Medulla oblongata (tissue), 1 donor: ENCODE measurements around the gene MEIS1.

Experiments
- DNase-seq: peaks from one replicate; pipeline ENCODE4 v3.0.0-alpha.2; 2015; ENCODE audit errors: extremely low spot score

MEIS1 gene

DNA sequence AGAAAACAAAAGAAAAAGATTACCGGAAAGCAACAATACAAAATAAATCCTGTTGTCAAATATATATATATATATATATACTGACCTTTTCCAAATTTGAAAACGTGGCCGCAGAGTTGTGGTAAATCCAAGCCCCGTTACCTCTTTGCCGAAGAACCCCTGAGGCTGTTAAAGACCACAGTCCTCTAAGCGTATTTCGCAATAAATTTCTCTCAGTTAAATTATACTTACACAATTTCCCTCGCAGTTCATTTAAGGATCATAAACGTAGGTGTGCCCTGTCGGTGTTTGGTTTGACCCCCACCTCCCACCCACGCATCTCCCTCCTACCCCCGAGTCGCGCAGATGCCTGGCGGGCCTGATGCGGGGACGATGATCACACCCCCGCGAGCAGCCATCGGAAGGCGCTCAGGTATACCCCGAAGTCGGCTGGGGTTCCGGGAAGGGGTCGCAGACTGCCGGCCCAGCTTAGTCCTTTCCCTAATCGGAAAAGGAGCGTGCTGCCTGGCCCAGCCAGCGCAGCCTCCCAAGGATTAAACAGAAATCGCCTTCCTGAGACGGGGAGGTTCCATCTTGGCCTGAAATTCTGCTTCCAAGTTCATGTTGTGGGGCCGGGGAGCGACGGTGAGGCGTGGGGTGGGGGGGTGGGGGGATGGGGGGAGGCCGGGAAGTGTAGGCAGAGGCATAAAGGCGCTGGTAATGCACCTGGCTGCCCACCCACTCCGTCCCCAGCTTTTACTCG, 2.9 kb upstream of the MEIS1 start:
- no peak for DNase-seq

DNA sequence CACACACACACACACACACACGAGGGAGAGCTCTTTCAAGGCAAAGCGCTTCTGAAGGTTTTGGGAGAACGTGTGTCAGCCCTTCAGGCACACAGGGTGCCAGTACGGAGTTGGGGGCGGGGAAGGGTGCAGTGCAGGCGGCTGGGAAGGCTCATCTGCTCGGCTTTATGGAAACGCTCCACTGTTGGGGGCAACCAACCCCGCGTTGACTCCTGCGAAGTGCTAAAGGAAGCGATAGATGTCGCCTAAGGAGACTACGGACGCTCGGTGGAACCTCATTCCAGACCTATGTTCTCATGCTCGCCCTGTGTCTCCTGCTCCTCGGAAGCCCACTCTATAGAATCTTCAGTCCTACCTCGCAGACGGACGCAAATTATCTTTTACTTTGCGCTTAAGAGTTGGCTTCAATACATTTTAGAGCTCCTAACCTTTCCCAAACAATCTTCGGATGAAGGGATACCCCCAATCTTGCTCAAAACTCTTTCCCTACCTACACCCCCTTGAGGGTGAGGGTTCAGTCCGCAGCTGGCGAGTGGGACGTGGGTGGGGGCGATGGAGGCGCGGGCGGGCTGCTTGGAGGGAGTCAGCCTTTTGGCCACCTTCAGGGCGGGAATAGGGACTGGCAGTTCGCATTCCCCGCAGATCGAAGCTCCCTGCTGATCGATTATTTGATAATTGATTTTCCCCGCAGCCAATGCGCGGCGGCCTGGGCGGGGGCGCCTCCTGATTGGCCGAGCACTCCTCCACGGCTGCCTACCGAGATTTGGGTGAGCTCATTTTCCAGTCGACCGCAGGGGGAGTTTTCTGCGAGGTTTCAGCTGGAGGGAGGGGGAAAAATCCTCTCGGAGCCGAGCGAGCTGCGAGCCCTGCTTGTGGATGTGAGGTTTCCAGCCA, 1.9 kb upstream of the MEIS1 start:
- DNase-seq = peak; percentile 95

DNA sequence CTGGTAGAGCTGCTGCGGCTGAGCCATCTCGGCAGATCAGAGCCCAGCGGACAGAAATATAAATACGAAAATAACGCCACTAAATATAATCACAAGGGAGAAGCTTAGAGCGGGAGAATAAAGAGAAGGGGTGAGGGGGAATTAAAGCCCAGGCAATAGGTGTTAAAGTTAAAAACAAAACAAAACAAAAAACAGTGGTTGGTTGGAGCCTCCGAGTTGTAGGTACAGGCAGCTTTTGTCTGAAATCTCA, 1.3 kb upstream of the MEIS1 start:
- DNase-seq = no peak

- peak; percentile 54 for DNase-seq
Observed at GRCh38 chr2:66433945-66434678, 813 bp upstream of the MEIS1 start.

- DNase-seq = no peak
Observed at GRCh38 chr2:66435549-66435875, 587 bp downstream of the MEIS1 start.

DNA sequence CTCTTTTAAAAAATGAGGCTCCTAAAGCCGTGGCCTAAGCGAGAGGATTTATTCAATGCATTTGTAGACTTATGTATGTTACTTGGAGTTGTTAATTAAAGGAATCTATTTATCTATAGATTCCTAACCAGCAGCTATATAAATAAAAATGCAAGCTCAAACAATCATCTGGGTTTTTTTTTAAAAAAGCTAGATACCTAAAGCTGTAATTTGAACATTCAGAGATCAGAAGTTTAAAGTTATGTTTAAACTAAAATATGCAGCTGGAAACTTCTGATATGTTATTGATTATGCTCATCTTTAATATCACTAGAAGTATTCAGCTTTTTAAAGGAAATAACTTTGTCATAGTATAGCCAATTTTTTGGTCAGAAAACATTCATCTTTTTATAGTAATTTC, 1.0 kb downstream of the MEIS1 start:
- DNase-seq = no peak

GRCh38 chr2:66436581-66437001, 1.7 kb downstream of the MEIS1 start:
- no peak for DNase-seq

GRCh38 chr2:66437109-66437690, 2.3 kb downstream of the MEIS1 start:
- no peak for DNase-seq

GRCh38 chr2:66437691-66438497, 3.0 kb downstream of the MEIS1 start:
- DNase-seq = peak; percentile 64

- DNase-seq = no peak
Observed at GRCh38 chr2:66438498-66438833, 3.5 kb downstream of the MEIS1 start.

DNA sequence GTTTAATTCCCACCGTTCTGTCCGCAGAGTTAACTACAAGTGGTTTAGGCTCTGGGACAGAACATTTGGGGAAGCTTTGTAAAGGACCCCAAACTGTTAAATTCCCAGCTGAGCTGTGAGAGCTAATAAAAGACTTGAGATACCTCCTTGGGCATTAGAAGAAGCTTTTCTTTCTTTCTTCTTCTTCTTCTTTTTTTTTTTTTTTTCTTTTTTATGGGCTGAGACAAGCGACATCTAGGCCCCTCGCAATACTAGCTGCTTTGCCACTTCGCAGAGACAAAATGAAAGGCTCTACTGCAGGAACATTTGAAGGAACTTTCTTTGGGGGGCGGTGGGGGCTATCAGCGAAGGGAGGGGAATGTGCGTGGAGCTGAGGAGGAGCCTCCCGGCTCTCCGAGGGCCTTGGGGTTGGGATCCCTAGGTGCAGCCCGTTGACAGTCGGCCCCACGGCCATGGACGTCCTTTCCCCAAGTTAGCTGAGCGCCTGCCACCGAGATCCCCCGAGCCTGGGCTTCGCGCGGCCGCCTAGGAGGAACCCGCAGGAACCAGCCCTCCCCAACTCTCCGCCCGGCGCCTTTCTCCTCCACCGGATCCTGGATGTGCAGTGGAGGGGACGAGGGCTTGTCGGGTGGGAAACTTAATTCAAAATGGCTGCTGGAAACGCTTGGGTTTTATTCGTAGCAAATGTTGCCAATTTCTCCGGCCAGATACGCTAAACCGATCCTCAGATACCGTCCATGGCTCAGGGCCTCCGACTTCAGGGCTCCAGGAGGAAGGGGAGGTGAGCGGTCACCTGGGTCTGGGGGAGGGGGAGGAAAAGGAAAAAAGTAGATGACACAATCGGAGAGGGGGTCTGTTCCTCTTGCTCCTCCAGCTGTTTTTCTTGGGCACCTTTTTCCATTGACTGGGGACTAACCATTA, 4.2 kb downstream of the MEIS1 start:
- DNase-seq = peak; percentile 21

GRCh38 chr2:66439812-66440542, 5.1 kb downstream of the MEIS1 start:
- DNase-seq = peak; percentile 56

DNA sequence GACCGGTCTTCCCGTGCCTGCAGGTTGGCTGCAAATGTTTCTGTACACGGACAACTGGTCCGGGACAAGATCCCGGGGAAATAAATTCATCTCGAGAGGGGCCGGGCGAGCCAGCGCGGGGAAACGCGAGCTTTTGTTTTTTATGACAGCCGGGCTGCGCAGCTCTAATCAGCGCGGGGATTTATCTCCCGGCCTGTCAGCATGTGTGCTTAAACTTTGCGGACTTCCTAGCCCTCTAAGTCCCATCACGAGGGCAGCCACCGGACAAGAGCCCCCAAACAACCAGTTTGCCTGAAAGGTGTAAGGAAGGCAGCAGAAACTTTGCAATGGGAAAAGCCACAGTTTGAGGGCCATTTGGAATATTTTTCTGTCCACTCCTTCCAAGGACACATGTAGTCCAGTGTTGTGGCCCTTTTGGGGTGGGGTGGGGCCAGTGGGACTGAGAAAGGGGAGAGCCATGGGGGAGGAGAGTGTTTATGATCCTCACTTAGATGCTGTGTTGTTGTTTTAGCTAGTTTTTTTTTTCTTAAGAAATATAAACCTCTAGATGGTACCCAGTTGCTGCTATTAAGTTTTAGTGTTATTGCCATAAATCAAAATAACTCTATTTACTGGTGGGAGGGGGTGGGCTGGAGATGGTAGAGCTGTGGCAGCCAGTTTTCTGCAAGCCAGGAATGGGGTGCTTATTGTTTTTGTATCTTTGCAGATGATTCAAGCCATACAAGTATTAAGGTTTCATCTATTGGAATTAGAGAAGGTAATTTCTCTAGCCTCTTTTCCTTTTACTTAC, 6.0 kb downstream of the MEIS1 start:
- peak; percentile 25 for DNase-seq

DNA sequence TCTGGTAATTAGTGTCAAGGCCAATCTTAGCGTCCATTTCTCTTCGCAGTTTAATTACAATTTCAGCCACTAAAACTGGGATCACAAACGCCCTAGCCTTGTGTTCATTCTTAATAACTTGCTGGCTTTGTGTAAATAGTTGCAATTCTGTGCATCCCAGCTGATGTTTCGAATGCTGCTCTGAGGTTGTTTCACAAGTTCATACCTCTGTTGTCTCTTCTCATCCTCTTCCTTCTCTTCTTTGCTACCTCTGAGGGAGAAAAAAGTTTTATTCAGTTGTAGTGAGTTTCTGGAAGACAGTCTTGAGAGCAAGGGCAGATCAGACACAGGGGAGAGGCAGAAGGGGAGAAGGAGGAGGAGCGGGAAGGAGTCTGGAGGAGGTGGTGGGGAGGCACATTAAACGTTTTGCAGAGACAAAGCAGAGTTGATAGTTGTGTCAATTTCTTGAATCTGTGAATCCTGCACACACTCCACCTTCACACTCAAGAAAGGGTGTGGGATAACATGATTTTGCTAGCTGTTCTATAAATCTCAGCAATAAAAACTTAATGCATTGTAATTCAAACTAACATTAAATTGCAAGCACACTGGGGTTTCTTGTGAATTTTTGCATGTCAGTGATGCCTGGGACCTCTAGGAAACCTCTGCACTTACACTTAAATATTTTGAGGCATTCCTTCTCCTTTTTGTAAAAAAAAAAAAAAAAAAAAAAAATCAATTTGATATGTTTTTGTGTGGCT, 6.8 kb downstream of the MEIS1 start:
- DNase-seq = peak; percentile 50

GRCh38 chr2:66442516-66443185, 7.7 kb downstream of the MEIS1 start:
- peak; percentile 5 for DNase-seq

- DNase-seq = peak; percentile 47
Observed at GRCh38 chr2:66443186-66443978, 8.5 kb downstream of the MEIS1 start.
